Breast epithelium (tissue), 3 donors: Measurements from ENCODE around the gene ACO2.

Source experiments
- POLR2A ChIP-seq: fragments of 450-650 bp; IDR thresholded peaks from one replicate; pipeline ENCODE4 v1.6.1; 2016; ENCODE audit warnings: antibody characterized with exemption, mild to moderate bottlenecking, moderate library complexity
- POLR2AphosphoS5 ChIP-seq, 3 donors: sonication (generic); formaldehyde crosslinking; IDR thresholded peaks; one replicate each; pipeline ENCODE4 v1.6.1; 2017; ENCODE audit warnings: antibody characterized with exemption in 3 of 3
- TF ChIP-seq, protein P1 (sequence below), 3 donors: fragments of 450-650 bp; IDR thresholded peaks; one replicate each; pipeline ENCODE4 v1.5.1; 2016 to 2017; ENCODE audit warnings: antibody characterized with exemption in 3 of 3, mild to moderate bottlenecking in 3 of 3, moderate library complexity in 3 of 3

DNA sequence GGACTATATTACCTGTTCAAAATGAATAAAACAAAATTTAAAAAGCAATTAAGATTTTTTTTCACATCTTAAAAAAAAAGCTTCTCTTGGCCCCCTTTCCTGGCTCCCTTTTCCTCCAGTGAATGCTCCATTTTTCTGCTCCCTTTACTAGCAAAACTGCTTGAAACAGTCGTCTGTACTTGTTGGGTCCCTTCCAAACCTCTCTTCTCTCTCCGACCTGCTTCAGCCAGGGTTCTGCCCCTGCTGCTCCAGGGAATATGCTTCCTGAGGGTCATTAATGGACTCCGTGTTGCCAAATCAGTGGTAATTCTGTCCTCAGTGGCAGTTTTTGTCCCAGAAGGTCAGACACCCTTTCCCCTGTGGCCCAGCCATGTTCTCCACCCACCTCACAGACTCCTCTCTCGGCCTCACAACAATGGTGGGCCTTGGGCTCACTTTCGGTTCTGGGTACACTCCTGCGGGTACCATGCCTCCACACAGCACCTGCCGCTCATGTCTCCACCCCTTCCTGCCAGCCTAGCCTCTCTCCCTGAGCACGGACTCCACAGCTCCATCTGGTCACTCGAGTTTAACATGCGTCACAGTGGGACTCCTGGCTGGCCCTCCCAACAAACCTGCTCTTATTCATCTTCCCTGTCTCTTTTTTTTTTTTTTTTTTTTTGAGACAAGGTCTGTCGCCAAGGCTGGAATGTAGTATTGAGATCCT, 83.1 kb downstream of the ACO2 start:
- TF ChIP-seq, protein P1, sequence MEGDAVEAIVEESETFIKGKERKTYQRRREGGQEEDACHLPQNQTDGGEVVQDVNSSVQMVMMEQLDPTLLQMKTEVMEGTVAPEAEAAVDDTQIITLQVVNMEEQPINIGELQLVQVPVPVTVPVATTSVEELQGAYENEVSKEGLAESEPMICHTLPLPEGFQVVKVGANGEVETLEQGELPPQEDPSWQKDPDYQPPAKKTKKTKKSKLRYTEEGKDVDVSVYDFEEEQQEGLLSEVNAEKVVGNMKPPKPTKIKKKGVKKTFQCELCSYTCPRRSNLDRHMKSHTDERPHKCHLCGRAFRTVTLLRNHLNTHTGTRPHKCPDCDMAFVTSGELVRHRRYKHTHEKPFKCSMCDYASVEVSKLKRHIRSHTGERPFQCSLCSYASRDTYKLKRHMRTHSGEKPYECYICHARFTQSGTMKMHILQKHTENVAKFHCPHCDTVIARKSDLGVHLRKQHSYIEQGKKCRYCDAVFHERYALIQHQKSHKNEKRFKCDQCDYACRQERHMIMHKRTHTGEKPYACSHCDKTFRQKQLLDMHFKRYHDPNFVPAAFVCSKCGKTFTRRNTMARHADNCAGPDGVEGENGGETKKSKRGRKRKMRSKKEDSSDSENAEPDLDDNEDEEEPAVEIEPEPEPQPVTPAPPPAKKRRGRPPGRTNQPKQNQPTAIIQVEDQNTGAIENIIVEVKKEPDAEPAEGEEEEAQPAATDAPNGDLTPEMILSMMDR (IDR thresholded peaks at IDR 0.05), result no peak
- TF ChIP-seq POLR2AphosphoS5 (IDR thresholded peaks at IDR 0.05) (no peak), POLR2A (no peak)
